ENCODE measurements around the gene TAGLN2. TPM values are rescaled to one million over a fixed set of nuclear protein-coding genes. Genes with fewer than 3 reads are reported as not detected.

The TAGLN2 gene
- total RNA-seq, 1 donor from 2014 or later, result 3.9 TPM

DNA sequence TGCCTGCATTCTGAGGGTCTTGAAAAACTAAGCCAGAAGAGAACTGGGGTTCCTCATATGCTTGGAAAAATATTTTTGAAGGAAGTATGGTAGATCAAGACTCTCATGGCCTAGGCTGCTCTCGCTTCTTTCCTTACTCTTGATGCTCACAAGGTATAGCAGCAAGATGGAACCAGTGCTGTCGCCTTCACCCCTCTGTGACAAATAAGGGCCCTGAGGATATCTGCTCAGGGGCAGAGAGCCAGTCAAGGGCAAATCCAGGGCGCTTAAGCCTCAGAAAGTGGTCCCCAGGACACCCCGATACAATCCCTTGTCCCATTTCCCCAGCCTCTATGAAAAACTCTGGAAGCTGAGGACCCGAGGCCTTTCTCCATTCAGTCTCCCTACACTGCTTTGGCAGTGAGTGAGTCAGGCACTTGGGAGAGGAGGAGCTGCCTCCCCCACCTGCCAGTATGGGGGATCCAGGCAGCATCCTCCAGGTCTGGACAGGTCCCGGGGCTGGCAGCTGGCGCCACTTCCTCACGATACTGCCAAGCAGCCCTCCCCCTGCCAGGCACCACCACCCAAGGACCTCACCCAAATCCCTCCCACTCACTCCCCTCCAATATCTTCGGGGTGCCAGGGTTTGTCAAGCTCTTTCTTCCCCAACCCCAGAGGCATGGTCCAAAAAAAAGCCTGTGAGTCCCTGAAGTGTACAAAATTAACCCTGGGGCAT lies 18.8 kb upstream of the TAGLN2 start:
- TF ChIP-seq EZH2 (IDR thresholded peaks at IDR 0.05) (no peak), EZH2phosphoT487 (IDR thresholded peaks at IDR 0.05) (no peak)
- TF ChIP-seq, protein P1, sequence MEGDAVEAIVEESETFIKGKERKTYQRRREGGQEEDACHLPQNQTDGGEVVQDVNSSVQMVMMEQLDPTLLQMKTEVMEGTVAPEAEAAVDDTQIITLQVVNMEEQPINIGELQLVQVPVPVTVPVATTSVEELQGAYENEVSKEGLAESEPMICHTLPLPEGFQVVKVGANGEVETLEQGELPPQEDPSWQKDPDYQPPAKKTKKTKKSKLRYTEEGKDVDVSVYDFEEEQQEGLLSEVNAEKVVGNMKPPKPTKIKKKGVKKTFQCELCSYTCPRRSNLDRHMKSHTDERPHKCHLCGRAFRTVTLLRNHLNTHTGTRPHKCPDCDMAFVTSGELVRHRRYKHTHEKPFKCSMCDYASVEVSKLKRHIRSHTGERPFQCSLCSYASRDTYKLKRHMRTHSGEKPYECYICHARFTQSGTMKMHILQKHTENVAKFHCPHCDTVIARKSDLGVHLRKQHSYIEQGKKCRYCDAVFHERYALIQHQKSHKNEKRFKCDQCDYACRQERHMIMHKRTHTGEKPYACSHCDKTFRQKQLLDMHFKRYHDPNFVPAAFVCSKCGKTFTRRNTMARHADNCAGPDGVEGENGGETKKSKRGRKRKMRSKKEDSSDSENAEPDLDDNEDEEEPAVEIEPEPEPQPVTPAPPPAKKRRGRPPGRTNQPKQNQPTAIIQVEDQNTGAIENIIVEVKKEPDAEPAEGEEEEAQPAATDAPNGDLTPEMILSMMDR (IDR thresholded peaks at IDR 0.05), result no peak
- H2AFZ ChIP-seq (replicated peaks), result no peak overlapping the region
- H3K79me2 ChIP-seq (ENCODE audit: low read depth), result peaks cover 21% of the 10 kb centered on the region
- peak overlapping the region; percentile 94 for H3K4me2 ChIP-seq
- peaks cover 56% of the 10 kb centered on the region for H3K4me1 Mint-ChIP-seq
- H3K27ac ChIP-seq, result no peak overlapping the region
- H3K4me3 Mint-ChIP-seq, result peak overlapping the region; percentile 95
- DNase-seq (ENCODE audit: low spot score), result no peak
- H3K4me1 ChIP-seq, result peaks cover 55% of the 10 kb centered on the region
- peaks cover 5% of the 10 kb centered on the region for H4K20me1 ChIP-seq (ENCODE audit: low read depth)
- peaks cover 11% of the 10 kb centered on the region for H3K27me3 Mint-ChIP-seq (ENCODE audit: insufficient read depth, low read depth)
- peaks cover 22% of the 10 kb centered on the region for H3F3A ChIP-seq (ENCODE audit: low read depth)
- no peaks in the 10 kb centered on the region for H3K9me3 Mint-ChIP-seq
- no peak overlapping the region for H3K9ac ChIP-seq
- peaks cover 13% of the 10 kb centered on the region for H3K36me3 Mint-ChIP-seq
- no peaks in the 10 kb centered on the region for H3K36me3 ChIP-seq
- H3K27ac Mint-ChIP-seq, result no peak overlapping the region
- no peaks in the 10 kb centered on the region for H3K27me3 ChIP-seq
- H3K9me3 ChIP-seq (ENCODE audit: low read depth), result no peaks in the 10 kb centered on the region
- peak overlapping the region; percentile 80 for H3K4me3 ChIP-seq

DNA sequence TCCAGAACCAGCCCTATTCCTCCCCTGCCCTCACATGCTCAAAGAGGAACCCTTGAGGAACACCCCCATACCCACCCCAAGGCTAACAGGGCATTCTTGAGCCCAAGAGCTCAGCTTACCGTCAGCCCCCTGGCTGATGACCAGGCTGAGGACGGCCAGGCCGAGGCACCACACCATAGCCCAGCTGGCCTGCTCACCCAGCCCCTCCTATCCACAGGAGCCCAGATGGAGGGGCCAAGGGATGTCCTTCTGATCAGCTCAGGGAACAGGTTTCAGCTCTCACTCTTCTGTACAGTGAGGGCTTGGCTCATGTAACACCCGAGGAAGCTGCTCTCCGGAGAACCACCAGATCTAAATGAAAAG lies 18.0 kb upstream of the TAGLN2 start:
- Histone ChIP-seq H3K9ac (no peak overlapping the region), H3K79me2 (ENCODE audit: low read depth) (peaks cover 21% of the 10 kb centered on the region), H3K4me3 (no peak overlapping the region), H3K4me1 (peaks cover 58% of the 10 kb centered on the region), H3K4me2 (peak overlapping the region; percentile 13), H2AFZ (replicated peaks) (no peak overlapping the region), H3K27ac (no peak overlapping the region), H3F3A (ENCODE audit: low read depth) (peaks cover 22% of the 10 kb centered on the region), H3K27me3 (no peaks in the 10 kb centered on the region), H3K9me3 (ENCODE audit: low read depth) (no peaks in the 10 kb centered on the region), H4K20me1 (ENCODE audit: low read depth) (peaks cover 5% of the 10 kb centered on the region), H3K36me3 (no peaks in the 10 kb centered on the region)
- Mint-ChIP-seq H3K36me3 (peaks cover 17% of the 10 kb centered on the region), H3K27ac (no peak overlapping the region), H3K4me3 (peak overlapping the region; percentile 11), H3K27me3 (ENCODE audit: insufficient read depth, low read depth) (peaks cover 12% of the 10 kb centered on the region), H3K4me1 (peaks cover 63% of the 10 kb centered on the region), H3K9me3 (no peaks in the 10 kb centered on the region)
- TF ChIP-seq EZH2 (IDR thresholded peaks at IDR 0.05) (no peak), EZH2phosphoT487 (IDR thresholded peaks at IDR 0.05) (no peak)
- TF ChIP-seq, protein P1 (IDR thresholded peaks at IDR 0.05), result no peak
- no peak for DNase-seq (ENCODE audit: low spot score)

DNA sequence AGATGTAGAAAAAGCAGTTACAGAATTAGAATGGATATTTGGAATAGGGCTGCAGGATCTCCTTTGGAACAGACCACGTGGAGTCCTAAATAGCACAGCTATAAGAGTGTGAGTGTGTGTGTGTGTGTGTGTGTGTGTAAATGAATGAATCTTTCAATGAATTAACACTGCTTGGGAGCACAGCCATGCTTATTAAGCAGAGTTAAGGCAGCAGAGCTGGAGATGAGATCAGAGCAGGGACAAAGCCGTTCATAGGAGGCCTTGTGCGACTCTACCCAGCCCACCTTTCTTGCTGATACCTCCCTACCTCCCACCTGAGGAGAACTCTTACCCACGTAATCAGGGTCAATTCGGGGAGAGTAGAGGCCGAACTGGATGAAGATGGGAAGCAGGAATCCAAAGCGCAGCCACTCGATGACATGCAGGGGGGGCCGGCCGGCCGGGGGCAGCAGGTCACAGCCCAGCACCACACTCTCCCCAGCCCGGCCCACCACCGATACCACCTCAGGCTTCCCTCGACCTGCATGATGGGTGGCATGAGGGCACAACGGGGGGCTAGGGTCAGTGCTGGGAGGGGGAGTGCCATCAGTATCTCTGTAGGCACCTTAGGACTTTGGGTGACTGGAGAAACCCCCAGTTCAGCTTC lies 17.4 kb upstream of the TAGLN2 start:
- Histone ChIP-seq H3K9me3 (ENCODE audit: low read depth) (no peaks in the 10 kb centered on the region), H3K4me2 (peak overlapping the region; percentile 67), H3K4me3 (no peak overlapping the region), H3K9ac (no peak overlapping the region), H3K36me3 (no peaks in the 10 kb centered on the region), H3K4me1 (peaks cover 63% of the 10 kb centered on the region), H2AFZ (replicated peaks) (no peak overlapping the region), H3K27me3 (no peaks in the 10 kb centered on the region), H4K20me1 (ENCODE audit: low read depth) (peaks cover 5% of the 10 kb centered on the region), H3K27ac (peak overlapping the region; percentile 58), H3F3A (ENCODE audit: low read depth) (peaks cover 22% of the 10 kb centered on the region), H3K79me2 (ENCODE audit: low read depth) (peaks cover 21% of the 10 kb centered on the region)
- H3K27me3 Mint-ChIP-seq (ENCODE audit: insufficient read depth, low read depth), result peaks cover 12% of the 10 kb centered on the region
- H3K9me3 Mint-ChIP-seq, result no peaks in the 10 kb centered on the region
- peak overlapping the region; percentile 9 for H3K27ac Mint-ChIP-seq
- H3K36me3 Mint-ChIP-seq, result peaks cover 17% of the 10 kb centered on the region
- no peak for DNase-seq (ENCODE audit: low spot score)
- TF ChIP-seq EZH2 (IDR thresholded peaks at IDR 0.05), result no peak
- TF ChIP-seq, protein P1 (IDR thresholded peaks at IDR 0.05), result no peak
- TF ChIP-seq EZH2phosphoT487 (IDR thresholded peaks at IDR 0.05), result no peak
- H3K4me1 Mint-ChIP-seq, result peaks cover 68% of the 10 kb centered on the region
- H3K4me3 Mint-ChIP-seq, result peak overlapping the region; percentile 28
